ENCODE results near the gene OSR1. TPM values are rescaled to one million over a fixed set of nuclear protein-coding genes. Genes with fewer than 3 reads are reported as not detected.

OSR1 gene
- polyA plus RNA-seq, 3 donors, result not detected

DNA sequence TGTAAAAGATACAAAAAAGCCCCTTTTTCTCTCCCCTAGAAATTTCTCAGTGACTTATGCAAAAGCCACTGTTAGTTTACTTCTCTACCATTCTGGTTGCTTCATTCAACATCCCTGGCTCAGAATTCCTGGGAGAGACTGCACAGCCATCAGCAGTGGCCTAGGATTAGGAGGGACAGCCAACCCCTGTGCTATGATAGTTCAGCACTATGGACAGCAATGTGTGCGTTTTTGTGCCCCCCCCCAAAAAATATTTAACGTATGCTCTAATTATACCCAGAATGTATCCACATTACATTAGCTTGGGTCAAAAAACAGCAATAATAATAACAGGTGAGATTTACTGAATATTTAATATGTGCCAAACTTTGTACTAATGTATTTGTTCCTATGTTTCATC is 29.0 kb downstream of the OSR1 start:
- Mint-ChIP-seq H3K4me1 (no peaks in the 10 kb centered on the region), H3K36me3 (peaks cover 0 to 5% of the 10 kb centered on the region in 2 donors), H3K27ac (no peak overlapping the region), H3K27me3 (ENCODE audit: low read depth in 3 of 3) (peaks cover 0 to 6% (median 3%) of the 10 kb centered on the region in 3 donors), H3K9me3 (peaks cover 0 to 6% (median 0%) of the 10 kb centered on the region in 7 donors), H3K4me3 (no peak overlapping the region)
- H3K27ac ChIP-seq (ENCODE audit: low read depth in 1 of 2, low read length in 2 of 2), result no peak overlapping the region
- no peaks in the 10 kb centered on the region for H3K36me3 ChIP-seq (replicated peaks in 1 of 2; ENCODE audit: control insufficient read depth in 1 of 2, insufficient read depth in 2 of 2, low read length in 2 of 2)
- no peak overlapping the region for H3K9ac ChIP-seq (ENCODE audit: insufficient read depth, low read length, poor library complexity, severe bottlenecking)
- H3K4me1 ChIP-seq (ENCODE audit: control insufficient read depth in 1 of 2, insufficient read depth in 2 of 2, low read length in 2 of 2), result no peaks in the 10 kb centered on the region
- no peak for DNase-seq
- TF ChIP-seq, protein P1, sequence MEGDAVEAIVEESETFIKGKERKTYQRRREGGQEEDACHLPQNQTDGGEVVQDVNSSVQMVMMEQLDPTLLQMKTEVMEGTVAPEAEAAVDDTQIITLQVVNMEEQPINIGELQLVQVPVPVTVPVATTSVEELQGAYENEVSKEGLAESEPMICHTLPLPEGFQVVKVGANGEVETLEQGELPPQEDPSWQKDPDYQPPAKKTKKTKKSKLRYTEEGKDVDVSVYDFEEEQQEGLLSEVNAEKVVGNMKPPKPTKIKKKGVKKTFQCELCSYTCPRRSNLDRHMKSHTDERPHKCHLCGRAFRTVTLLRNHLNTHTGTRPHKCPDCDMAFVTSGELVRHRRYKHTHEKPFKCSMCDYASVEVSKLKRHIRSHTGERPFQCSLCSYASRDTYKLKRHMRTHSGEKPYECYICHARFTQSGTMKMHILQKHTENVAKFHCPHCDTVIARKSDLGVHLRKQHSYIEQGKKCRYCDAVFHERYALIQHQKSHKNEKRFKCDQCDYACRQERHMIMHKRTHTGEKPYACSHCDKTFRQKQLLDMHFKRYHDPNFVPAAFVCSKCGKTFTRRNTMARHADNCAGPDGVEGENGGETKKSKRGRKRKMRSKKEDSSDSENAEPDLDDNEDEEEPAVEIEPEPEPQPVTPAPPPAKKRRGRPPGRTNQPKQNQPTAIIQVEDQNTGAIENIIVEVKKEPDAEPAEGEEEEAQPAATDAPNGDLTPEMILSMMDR (IDR thresholded peaks at IDR 0.05), result no peak
- no peak overlapping the region for H2AFZ ChIP-seq (ENCODE audit: insufficient read depth, low read depth, low read length, poor library complexity, severe bottlenecking)
- H3K4me3 ChIP-seq (replicated peaks in 1 of 3; ENCODE audit: low read depth in 2 of 3, low read length in 3 of 3), result no peak overlapping the region
- no peaks in the 10 kb centered on the region for H3K79me2 ChIP-seq (ENCODE audit: insufficient read depth, low read length)
- intact Hi-C loops (cut with micrococcal nuclease), result no loop called here
- no CpG with 5 or more reads among the region's 2 CpGs for WGBS (ENCODE audit: insufficient coverage)
- no peaks in the 10 kb centered on the region for H3K27me3 ChIP-seq (ENCODE audit: control insufficient read depth in 2 of 2, insufficient read depth in 2 of 2, low read length in 2 of 2)
- H3K9me3 ChIP-seq (replicated peaks in 1 of 2; ENCODE audit: control insufficient read depth in 1 of 2, insufficient read depth in 1 of 2, low read length in 2 of 2), result no peaks in the 10 kb centered on the region
- no peaks in the 10 kb centered on the region for H4K20me1 ChIP-seq (ENCODE audit: insufficient read depth, low read length)
- no peak overlapping the region for H3K4me2 ChIP-seq (replicated peaks; ENCODE audit: extremely low read depth, low read length, poor library complexity, severe bottlenecking)

DNA sequence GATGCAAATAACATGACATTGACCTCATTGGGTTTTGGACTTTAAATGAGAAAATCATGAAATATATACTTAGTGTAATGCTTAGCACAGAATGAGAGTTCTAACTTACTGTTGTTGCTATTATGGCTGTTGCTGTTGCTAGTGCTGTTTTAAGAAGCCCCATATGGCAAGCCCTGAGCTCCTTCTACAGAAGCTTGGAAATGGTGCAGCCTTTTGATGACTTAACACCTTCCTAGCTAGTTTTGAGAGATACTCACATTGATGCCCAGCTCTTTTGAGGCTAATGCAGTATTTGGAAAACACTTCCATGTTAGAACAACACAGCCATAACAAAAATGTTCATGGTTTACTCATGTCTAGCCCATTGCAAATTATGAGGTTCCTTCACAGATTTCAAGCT is 30.9 kb downstream of the OSR1 start:
- Histone ChIP-seq H3K4me2 (replicated peaks; ENCODE audit: extremely low read depth, low read length, poor library complexity, severe bottlenecking) (no peak overlapping the region), H3K79me2 (ENCODE audit: insufficient read depth, low read length) (no peaks in the 10 kb centered on the region), H2AFZ (ENCODE audit: insufficient read depth, low read depth, low read length, poor library complexity, severe bottlenecking) (no peak overlapping the region), H3K9ac (ENCODE audit: insufficient read depth, low read length, poor library complexity, severe bottlenecking) (no peak overlapping the region), H3K4me3 (replicated peaks in 1 of 3; ENCODE audit: low read depth in 2 of 3, low read length in 3 of 3) (no peak overlapping the region), H3K9me3 (replicated peaks in 1 of 2; ENCODE audit: control insufficient read depth in 1 of 2, insufficient read depth in 1 of 2, low read length in 2 of 2) (no peaks in the 10 kb centered on the region), H4K20me1 (ENCODE audit: insufficient read depth, low read length) (no peaks in the 10 kb centered on the region), H3K36me3 (replicated peaks in 1 of 2; ENCODE audit: control insufficient read depth in 1 of 2, insufficient read depth in 2 of 2, low read length in 2 of 2) (no peaks in the 10 kb centered on the region), H3K27ac (ENCODE audit: low read depth in 1 of 2, low read length in 2 of 2) (no peak overlapping the region), H3K27me3 (ENCODE audit: control insufficient read depth in 2 of 2, insufficient read depth in 2 of 2, low read length in 2 of 2) (no peaks in the 10 kb centered on the region), H3K4me1 (ENCODE audit: control insufficient read depth in 1 of 2, insufficient read depth in 2 of 2, low read length in 2 of 2) (no peaks in the 10 kb centered on the region)
- peaks cover 0 to 4% (median 3%) of the 10 kb centered on the region in 3 donors for H3K27me3 Mint-ChIP-seq (ENCODE audit: low read depth in 3 of 3)
- no peaks in the 10 kb centered on the region for H3K4me1 Mint-ChIP-seq
- H3K4me3 Mint-ChIP-seq, result no peak overlapping the region
- TF ChIP-seq, protein P1 (IDR thresholded peaks at IDR 0.05), result no peak
- no peaks in the 10 kb centered on the region for H3K36me3 Mint-ChIP-seq
- intact Hi-C loops (cut with micrococcal nuclease), result no loop called here
- DNase-seq, result no peak
- H3K27ac Mint-ChIP-seq, result no peak overlapping the region
- H3K9me3 Mint-ChIP-seq, result peaks cover 0 to 8% (median 0%) of the 10 kb centered on the region in 7 donors
